ENCODE data around the gene KRTAP22-1. TPM values are rescaled to one million over a fixed set of nuclear protein-coding genes. Genes with fewer than 3 reads are reported as not detected.

KRTAP22-1 gene
- total RNA-seq, 4 donors from 2014 or later = not detected

DNA sequence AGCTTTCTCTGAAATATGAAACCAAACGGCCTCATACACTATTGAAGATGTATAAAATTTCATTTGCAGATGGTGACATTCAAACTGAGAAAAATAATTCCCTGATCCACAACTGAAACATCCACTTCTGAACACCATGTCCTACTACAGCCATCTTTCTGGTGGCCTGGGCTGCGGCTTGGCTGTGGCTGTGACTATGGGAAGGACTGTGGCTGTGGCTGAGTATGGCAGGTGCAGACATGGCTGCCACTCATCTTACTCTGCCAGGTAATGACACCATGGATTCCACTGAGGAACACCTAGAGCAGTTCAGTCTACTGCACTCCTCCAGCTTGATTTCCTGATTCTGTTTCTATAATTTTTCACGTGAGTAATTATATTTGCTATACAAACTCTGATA lies 19.6 kb downstream of the KRTAP22-1 start, which contains the start of gene KRTAP20-4:
KRTAP20-4 (plus strand) TSS at position 106 of the 400 bp plus-strand sequence.
- TF ChIP-seq, protein P1, sequence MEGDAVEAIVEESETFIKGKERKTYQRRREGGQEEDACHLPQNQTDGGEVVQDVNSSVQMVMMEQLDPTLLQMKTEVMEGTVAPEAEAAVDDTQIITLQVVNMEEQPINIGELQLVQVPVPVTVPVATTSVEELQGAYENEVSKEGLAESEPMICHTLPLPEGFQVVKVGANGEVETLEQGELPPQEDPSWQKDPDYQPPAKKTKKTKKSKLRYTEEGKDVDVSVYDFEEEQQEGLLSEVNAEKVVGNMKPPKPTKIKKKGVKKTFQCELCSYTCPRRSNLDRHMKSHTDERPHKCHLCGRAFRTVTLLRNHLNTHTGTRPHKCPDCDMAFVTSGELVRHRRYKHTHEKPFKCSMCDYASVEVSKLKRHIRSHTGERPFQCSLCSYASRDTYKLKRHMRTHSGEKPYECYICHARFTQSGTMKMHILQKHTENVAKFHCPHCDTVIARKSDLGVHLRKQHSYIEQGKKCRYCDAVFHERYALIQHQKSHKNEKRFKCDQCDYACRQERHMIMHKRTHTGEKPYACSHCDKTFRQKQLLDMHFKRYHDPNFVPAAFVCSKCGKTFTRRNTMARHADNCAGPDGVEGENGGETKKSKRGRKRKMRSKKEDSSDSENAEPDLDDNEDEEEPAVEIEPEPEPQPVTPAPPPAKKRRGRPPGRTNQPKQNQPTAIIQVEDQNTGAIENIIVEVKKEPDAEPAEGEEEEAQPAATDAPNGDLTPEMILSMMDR (IDR thresholded peaks at IDR 0.05; ENCODE audit: low read depth) = no peak

DNA sequence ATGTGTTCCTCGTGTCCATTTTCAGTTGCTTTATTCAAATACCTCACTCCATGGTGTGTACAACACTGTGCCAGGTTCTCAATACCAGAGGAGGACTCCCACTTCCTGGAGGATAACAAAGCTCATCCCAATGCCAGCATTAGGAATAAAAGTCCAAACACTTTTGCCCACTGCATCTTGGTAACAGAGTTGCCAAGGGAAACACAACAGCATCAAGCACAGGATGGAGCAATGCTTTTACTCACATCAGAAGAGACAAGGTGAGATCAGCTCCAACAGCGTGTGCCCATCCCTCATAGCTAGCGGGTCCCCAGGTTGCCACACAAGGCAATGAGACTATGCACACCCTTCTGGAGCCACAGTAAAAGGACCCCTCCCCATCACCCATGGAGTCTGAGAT lies 22.5 kb downstream of the KRTAP22-1 start:
- TF ChIP-seq, protein P1 (IDR thresholded peaks at IDR 0.05; ENCODE audit: low read depth) = no peak

DNA sequence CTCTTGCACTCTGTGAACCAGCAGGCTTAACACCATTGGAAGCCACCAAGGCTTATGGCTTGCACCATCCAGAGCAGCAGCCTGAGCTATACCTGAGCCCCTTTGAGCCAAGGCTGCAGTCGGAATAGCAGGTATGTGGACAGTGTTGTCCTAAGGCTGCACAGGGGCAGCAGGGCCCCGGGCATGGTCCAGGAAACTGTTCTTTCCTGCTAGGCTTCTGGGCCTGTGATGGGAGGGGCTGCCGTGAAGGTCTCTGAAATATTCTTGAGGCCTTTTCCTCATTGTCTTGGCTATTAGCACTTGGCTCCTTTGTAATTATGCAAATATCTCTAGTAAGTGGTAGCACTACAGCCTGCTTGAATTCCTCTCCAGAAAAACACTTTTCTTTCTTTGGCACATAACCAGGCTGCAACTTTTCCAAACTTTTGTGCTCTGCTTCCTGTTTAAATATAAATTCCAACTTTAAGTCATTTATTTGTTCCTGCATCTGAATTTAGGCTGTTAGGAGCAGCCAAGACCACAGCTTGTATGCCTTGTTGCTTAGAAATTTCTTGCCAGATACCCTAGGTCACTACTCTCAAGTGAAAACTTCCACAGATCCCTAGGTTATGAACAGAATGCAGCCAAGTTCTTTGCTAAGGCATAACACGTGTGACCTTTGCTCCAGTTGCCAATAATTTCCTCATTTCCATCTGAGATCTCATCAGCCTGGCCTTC lies 24.7 kb downstream of the KRTAP22-1 start:
- TF ChIP-seq, protein P1 (IDR thresholded peaks at IDR 0.05; ENCODE audit: low read depth) = no peak

DNA sequence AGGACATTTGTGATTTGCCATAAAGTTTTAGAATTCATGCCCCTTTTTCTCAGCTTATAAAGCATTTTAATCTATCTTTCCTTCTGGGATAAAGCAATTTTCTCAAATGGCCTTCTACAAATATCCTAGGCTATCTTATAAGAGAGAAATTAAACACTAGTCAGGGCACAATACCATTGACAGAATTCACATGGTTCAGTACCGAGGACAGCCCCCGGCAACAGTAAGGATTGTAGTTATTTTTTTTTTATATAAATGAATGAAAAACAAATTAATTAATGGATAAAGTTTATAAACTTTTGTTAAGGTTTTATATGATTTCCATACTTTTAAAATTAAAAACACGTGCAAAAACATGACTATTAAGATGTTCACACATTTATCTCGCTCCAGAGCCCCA lies 27.2 kb downstream of the KRTAP22-1 start:
- TF ChIP-seq, protein P1 (IDR thresholded peaks at IDR 0.05; ENCODE audit: low read depth) = no peak

DNA sequence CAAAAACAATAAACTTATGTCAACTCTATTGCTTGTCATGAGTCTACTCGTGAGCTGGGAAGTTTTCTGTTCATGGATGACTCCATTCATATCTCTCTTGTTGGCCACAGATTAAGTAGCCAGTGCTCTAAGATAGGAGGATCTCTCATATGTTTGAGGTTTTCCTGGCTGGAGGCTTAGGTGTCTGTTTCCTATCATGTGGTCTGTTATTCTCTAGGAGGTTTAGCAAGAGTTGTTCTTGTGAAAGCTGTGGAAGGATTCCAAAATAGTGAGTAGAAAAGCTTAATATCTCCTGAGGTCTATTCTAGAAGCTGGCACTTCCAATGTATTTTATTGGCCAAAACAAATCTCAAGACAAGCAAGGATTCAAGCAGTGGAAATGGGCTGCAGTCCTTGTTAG lies 28.3 kb downstream of the KRTAP22-1 start:
- TF ChIP-seq, protein P1 (IDR thresholded peaks at IDR 0.05; ENCODE audit: low read depth) = no peak

DNA sequence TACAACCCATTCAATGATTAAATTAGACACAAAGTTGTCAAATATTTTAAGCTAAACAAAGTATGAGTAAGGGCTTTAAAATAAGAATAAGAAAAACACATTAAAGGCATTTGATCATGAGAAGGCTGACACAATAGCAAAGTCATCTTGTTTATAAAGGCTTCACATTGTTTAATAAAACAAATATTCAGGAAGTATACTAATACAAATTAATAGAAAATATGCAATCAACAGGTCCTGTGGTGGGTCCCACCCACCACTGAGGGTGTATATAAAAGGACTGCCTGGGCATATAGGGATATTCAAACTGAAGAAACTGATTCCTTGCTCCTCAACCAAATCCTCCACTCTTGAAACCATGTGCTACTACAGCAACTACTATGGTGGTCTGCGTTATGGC lies 34.0 kb downstream of the KRTAP22-1 start, which contains the start of gene KRTAP20-2:
KRTAP20-2 (plus strand) TSS at position 301 of the 400 bp plus-strand sequence; CDS start at position 359, 58 bp downstream.
- TF ChIP-seq, protein P1 (IDR thresholded peaks at IDR 0.05; ENCODE audit: low read depth) = no peak

DNA sequence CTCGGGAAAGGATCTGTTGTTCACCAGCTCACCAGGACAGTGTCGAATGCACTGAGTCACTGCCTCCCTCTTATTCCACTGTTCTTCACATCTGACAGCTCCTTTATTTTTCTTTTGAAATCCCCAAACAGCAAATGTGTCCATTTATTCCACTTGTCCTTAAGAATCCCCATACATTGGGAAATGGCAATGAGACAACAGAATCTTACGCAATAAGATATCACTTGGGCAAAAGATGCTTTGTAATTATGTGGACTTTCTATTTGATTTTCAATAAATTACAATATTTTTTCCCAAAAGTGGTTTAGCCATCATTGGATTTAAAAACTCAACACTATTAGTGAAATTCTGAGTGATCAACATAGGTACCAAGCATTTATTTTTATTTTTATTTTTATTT lies 37.8 kb downstream of the KRTAP22-1 start:
- TF ChIP-seq, protein P1 (IDR thresholded peaks at IDR 0.05; ENCODE audit: low read depth) = no peak
